ENCODE data around the gene FABP2. TPM values are rescaled to one million over a fixed set of nuclear protein-coding genes. Genes with fewer than 3 reads are reported as not detected.

Gene FABP2
- total RNA-seq, 4 donors from 2014 or later: not detected

- no peak overlapping the region for H3K27ac ChIP-seq
- TF ChIP-seq CTCF (IDR thresholded peaks at IDR 0.05) (no peak), POLR2A (IDR thresholded peaks at IDR 0.05) (no peak)
- no peak overlapping the region for H3K4me3 ChIP-seq (replicated peaks in 1 of 3)
- no peak for DNase-seq
- intact Hi-C loops (cut with DNase I): no loop called here
- no peaks in the 10 kb centered on the region for H3K9me3 ChIP-seq
- no peaks in the 10 kb centered on the region for H3K27me3 ChIP-seq
- H3K4me1 ChIP-seq: no peaks in the 10 kb centered on the region
- H3K36me3 ChIP-seq: no peaks in the 10 kb centered on the region
Observed at GRCh38 chr4:119307606-119308005, 14.3 kb downstream of the FABP2 start.

GRCh38 chr4:119304431-119304830 lies 17.5 kb downstream of the FABP2 start:
- TF ChIP-seq POLR2A (IDR thresholded peaks at IDR 0.05): no peak
- no peak for DNase-seq
- intact Hi-C loops (cut with DNase I): no loop called here
- no peak overlapping the region for H3K4me3 ChIP-seq (replicated peaks in 1 of 3)
- no peaks in the 10 kb centered on the region for H3K27me3 ChIP-seq
- no peak overlapping the region for H3K27ac ChIP-seq
- no peaks in the 10 kb centered on the region for H3K36me3 ChIP-seq
- peaks cover under 1 to 3% of the 10 kb centered on the region in 2 donors for H3K4me1 ChIP-seq
- H3K9me3 ChIP-seq: no peaks in the 10 kb centered on the region

GRCh38 chr4:119303587-119304305 lies 18.2 kb downstream of the FABP2 start:
- Histone ChIP-seq H3K9me3 (no peaks in the 10 kb centered on the region), H3K4me3 (replicated peaks in 1 of 3) (no peak overlapping the region), H3K27ac (no peak overlapping the region), H3K4me1 (peaks cover 7% of the 10 kb centered on the region in 2 donors), H3K36me3 (no peaks in the 10 kb centered on the region), H3K27me3 (no peaks in the 10 kb centered on the region)
- 86 to 96% methylated on average over 5 of the region's 5 CpGs for WGBS, 2 donors
- no peak for DNase-seq
- intact Hi-C loops (cut with DNase I): no loop called here
- TF ChIP-seq CTCF (IDR thresholded peaks at IDR 0.05): no peak
- no peak for TF ChIP-seq POLR2A (IDR thresholded peaks at IDR 0.05)

- DNase-seq: no peak
- TF ChIP-seq POLR2A (IDR thresholded peaks at IDR 0.05) (no peak), CTCF (IDR thresholded peaks at IDR 0.05) (no peak)
- Histone ChIP-seq H3K4me3 (replicated peaks in 1 of 3) (no peak overlapping the region), H3K9me3 (no peaks in the 10 kb centered on the region), H3K27me3 (no peaks in the 10 kb centered on the region), H3K36me3 (no peaks in the 10 kb centered on the region), H3K4me1 (peaks cover 13 to 20% of the 10 kb centered on the region in 2 donors), H3K27ac (no peak overlapping the region)
- intact Hi-C loops (cut with DNase I): no loop called here
- WGBS, 2 donors: 84 to 86% methylated on average over 5 of the region's 5 CpGs
Observed at GRCh38 chr4:119302073-119302832, 19.7 kb downstream of the FABP2 start.

- intact Hi-C loops (cut with DNase I): no loop called here
- DNase-seq: peak; percentile 97
- TF ChIP-seq CTCF (IDR thresholded peaks at IDR 0.05) (peak in 2 of 6 experiments; percentile 22 to 28), POLR2A (IDR thresholded peaks at IDR 0.05) (peak; percentile 71 to 89)
- WGBS, 2 donors: 1% methylated on average over 12 to 54 of the region's 54 CpGs
- H3K4me1 ChIP-seq: peaks cover 13 to 20% of the 10 kb centered on the region in 2 donors
- H3K36me3 ChIP-seq: peaks cover 0 to 7% of the 10 kb centered on the region in 2 donors
- H3K4me3 ChIP-seq (replicated peaks in 1 of 3): peak overlapping the region; percentile 51 to 97 (median 63)
- H3K27ac ChIP-seq: peak overlapping the region; percentile 83 to 98 (median 90)
- H3K27me3 ChIP-seq: no peaks in the 10 kb centered on the region
- H3K9me3 ChIP-seq: no peaks in the 10 kb centered on the region
Observed at GRCh38 chr4:119300101-119300978, 21.6 kb downstream of the FABP2 start.

Data from thyroid gland (tissue), 4 donors.